Left ventricle myocardium inferior (tissue), 1 donor: Measurements from ENCODE around the gene NKAIN2. TPM values are rescaled to one million over a fixed set of nuclear protein-coding genes. Genes with fewer than 3 reads are reported as not detected.

Source experiments
- DNase-seq: peaks from one replicate; pipeline ENCODE4 v3.0.0-alpha.2; 2020
- H3K27ac ChIP-seq: fragments of 200-600 bp; replicated peaks from 2 replicates; pipeline ENCODE4 v1.8.0; 2021
- H3K27me3 ChIP-seq: fragments of 200-600 bp; 2 replicates; pipeline ENCODE4 v1.8.0; 2021; ENCODE audit warnings: low read depth
- H3K36me3 ChIP-seq: fragments of 200-600 bp; 2 replicates; pipeline ENCODE4 v1.8.0; 2021
- H3K4me1 ChIP-seq: fragments of 200-600 bp; 2 replicates; pipeline ENCODE4 v1.8.0; 2021
- H3K4me3 ChIP-seq: fragments of 200-600 bp; 2 replicates; pipeline ENCODE4 v1.8.0; 2021; ENCODE audit warnings: mild to moderate bottlenecking, moderate library complexity
- H3K9me3 ChIP-seq: fragments of 200-600 bp; replicated peaks from 2 replicates; pipeline ENCODE4 v1.8.0; 2021
- intact Hi-C: fragments of 100-400 bp; cut with micrococcal nuclease; formaldehyde crosslinking; loops from one replicate; pipeline ENCODE4 v1.11.0; 2022
- total RNA-seq: library from RNA; stranded (reverse); fragmentation: NEBNext Ultra II Directional; extraction: Animal tissue kit (Norgen Biotek cat#: 25700); gene quantifications from one replicate; pipeline ENCODE4 v1.2.1, GENCODE V29; 2021
- TF ChIP-seq, protein P1 (sequence below): fragments of 200-600 bp; IDR thresholded peaks from 2 replicates; pipeline ENCODE4 v1.8.0; 2021; ENCODE audit warnings: antibody characterized with exemption, mild to moderate bottlenecking, borderline replicate concordance
- donor health status: DM: no; HTN: yes; CAD: no; lungs with severe emphysema.

The NKAIN2 gene
- total RNA-seq, 1 donor from 2014 or later, result 0.22 TPM

DNA sequence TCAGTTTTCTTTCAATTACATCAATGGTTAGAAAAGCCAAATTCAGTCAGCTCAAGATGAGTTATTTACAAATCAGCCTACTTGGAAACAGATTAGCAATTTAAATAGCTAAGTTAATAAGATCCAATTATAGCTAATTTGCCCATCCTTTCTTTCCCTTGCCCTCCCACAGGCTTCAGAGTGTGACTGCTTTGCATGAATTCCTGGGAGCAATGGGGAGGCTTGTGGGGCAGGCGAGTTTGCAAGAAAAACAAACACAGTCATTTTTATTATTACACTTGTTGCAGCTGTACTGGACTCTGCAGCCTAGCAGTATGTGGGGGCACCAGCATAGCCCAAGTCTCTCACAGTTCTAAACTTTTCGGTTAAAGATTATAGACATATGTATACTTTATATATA, 219.0 kb downstream of the NKAIN2 start:
- no peaks in the 10 kb centered on the region for H3K4me1 ChIP-seq
- H3K9me3 ChIP-seq, result no peaks in the 10 kb centered on the region
- no peak overlapping the region for H3K27ac ChIP-seq
- no peaks in the 10 kb centered on the region for H3K36me3 ChIP-seq
- H3K27me3 ChIP-seq, result no peaks in the 10 kb centered on the region
- H3K4me3 ChIP-seq, result no peak overlapping the region
- intact Hi-C loops, result no loop called here
- no peak for DNase-seq
- TF ChIP-seq, protein P1, sequence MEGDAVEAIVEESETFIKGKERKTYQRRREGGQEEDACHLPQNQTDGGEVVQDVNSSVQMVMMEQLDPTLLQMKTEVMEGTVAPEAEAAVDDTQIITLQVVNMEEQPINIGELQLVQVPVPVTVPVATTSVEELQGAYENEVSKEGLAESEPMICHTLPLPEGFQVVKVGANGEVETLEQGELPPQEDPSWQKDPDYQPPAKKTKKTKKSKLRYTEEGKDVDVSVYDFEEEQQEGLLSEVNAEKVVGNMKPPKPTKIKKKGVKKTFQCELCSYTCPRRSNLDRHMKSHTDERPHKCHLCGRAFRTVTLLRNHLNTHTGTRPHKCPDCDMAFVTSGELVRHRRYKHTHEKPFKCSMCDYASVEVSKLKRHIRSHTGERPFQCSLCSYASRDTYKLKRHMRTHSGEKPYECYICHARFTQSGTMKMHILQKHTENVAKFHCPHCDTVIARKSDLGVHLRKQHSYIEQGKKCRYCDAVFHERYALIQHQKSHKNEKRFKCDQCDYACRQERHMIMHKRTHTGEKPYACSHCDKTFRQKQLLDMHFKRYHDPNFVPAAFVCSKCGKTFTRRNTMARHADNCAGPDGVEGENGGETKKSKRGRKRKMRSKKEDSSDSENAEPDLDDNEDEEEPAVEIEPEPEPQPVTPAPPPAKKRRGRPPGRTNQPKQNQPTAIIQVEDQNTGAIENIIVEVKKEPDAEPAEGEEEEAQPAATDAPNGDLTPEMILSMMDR, result no peak

DNA sequence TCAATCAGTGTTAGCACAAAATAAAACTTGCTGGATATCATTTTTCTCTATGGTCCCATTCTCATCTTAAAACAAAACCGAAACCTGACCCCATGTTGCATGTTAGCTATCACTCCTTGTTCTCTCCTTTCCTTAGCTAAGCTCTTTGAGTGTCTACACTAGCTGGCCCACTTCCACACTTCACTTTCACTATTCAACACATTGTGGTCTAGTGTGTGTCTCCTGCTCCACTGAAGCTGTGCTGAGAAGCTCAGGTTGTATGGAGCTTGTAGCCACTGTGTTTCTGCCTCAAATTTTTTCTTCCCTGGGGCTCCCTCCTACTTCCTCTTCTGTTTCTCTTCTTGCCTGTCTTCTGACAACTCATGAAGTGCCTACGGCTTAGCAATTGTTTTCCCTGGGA, 223.0 kb downstream of the NKAIN2 start:
- intact Hi-C loops, result no loop called here
- DNase-seq, result no peak
- H3K27ac ChIP-seq, result no peak overlapping the region
- TF ChIP-seq, protein P1, result no peak
- H3K4me1 ChIP-seq, result no peaks in the 10 kb centered on the region
- no peaks in the 10 kb centered on the region for H3K36me3 ChIP-seq
- no peaks in the 10 kb centered on the region for H3K27me3 ChIP-seq
- H3K4me3 ChIP-seq, result no peak overlapping the region
- H3K9me3 ChIP-seq, result no peaks in the 10 kb centered on the region

DNA sequence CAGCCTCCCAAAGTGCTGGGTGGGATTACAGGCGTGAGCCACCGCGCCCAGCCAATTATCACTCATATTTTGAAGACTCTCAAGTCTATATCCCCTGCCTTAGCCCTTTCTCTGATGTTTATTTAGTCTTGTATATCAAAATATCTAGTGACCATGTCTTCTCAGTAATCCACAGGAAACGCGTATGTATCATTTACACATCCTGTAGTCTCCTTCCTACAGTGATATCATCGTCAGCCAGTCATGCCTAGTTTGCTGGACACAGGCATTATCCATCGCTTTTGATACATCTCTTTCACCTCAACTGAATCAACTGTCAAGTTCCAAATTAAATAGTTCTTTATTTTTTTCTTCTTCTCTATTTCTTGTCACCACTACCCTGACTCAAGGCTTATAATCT, 223.7 kb downstream of the NKAIN2 start:
- intact Hi-C loops, result no loop called here
- H3K4me1 ChIP-seq, result no peaks in the 10 kb centered on the region
- H3K27ac ChIP-seq, result no peak overlapping the region
- no peaks in the 10 kb centered on the region for H3K27me3 ChIP-seq
- DNase-seq, result no peak
- TF ChIP-seq, protein P1, result no peak
- no peak overlapping the region for H3K4me3 ChIP-seq
- H3K9me3 ChIP-seq, result no peaks in the 10 kb centered on the region
- H3K36me3 ChIP-seq, result no peaks in the 10 kb centered on the region

DNA sequence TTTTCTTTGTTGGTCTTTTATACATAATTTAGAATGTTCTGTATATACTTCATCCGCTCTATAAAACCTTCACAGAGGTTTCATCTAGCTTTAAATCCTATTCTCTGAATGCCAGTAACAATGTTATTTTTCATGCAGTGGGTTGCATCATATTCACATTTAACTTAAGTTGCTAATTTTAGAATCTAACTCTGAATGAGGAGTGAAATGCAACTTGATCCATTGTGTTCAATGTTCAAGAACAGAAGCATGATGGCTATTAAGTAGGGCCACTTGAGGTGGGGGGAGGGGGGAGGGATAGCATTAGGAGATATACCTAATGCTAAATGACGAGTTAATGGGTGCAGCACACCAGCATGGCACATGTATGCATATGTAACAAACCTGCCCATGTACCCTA, 224.5 kb downstream of the NKAIN2 start:
- Histone ChIP-seq H3K27me3 (no peaks in the 10 kb centered on the region), H3K9me3 (no peaks in the 10 kb centered on the region), H3K4me1 (no peaks in the 10 kb centered on the region), H3K27ac (no peak overlapping the region), H3K4me3 (no peak overlapping the region), H3K36me3 (no peaks in the 10 kb centered on the region)
- intact Hi-C loops, result no loop called here
- no peak for DNase-seq
- TF ChIP-seq, protein P1, result no peak

DNA sequence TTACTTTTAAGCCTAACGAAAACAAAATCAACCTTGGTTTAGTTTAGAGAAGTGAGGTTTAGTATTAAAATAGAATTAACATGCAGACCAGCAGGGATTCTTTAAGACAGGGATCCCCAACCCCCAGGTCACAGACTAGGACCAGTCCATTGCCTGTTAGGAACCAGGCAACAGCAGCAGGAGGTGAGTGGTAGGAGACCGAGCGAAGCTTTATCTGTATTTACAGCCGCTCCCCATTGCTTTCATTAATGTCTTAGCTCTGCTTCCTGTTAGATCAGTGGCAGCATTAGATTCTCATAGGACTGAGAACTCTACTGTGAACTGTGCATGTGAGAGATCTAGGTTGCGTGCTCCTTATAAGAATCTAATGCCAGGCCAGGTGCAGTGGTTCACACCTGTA, 225.9 kb downstream of the NKAIN2 start:
- Histone ChIP-seq H3K27me3 (no peaks in the 10 kb centered on the region), H3K36me3 (no peaks in the 10 kb centered on the region), H3K27ac (no peak overlapping the region), H3K4me3 (no peak overlapping the region), H3K9me3 (no peaks in the 10 kb centered on the region), H3K4me1 (no peaks in the 10 kb centered on the region)
- no peak for DNase-seq
- intact Hi-C loops, result no loop called here
- TF ChIP-seq, protein P1, result no peak

DNA sequence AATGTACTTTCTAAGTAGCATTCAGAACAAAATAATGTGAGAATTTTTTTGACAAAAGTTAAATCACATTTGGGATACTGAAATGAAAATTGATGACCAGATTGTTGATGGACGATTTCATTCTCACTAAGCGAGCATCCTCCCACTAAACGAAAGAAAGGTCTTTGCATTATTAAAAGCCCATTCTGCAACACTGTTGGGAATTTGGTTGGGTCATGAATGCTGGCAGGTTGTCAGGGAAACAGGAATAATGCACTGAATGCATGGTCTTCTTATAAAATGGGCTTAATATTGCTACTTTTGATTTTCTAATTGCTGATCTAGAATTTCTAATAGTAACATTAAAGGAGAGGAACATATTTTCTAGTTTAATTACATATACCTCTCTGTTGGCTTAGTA, 229.8 kb downstream of the NKAIN2 start:
- no peak for DNase-seq
- H3K27ac ChIP-seq, result no peak overlapping the region
- H3K36me3 ChIP-seq, result no peaks in the 10 kb centered on the region
- peaks cover 5% of the 10 kb centered on the region for H3K4me1 ChIP-seq
- intact Hi-C loops, result no loop called here
- TF ChIP-seq, protein P1, result no peak
- H3K9me3 ChIP-seq, result no peaks in the 10 kb centered on the region
- H3K4me3 ChIP-seq, result no peak overlapping the region
- no peaks in the 10 kb centered on the region for H3K27me3 ChIP-seq
